ENCODE data around the gene CACNA1C.

CACNA1C gene

DNA sequence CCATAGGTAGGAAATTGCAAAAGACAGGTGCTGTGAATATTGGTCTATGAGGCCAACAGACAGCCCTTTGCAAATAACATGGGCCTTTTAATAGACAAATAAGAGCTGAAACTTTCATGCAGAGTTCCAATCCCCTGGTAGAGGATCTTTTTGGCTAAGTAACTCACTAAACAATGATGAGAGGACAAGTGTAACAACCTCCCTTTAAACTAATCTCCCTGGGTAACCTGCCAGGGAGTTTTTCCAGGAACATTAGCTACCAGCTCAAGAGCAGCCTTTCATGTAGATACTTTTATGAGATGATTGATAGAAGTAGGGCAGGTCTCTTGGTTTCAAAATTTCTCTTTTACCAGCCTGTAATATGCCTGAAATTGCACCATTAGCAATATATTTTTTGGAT is 13.8 kb upstream of the CACNA1C start:
- no peak overlapping the region for H3K27ac ChIP-seq
- no peak for TF ChIP-seq ZFX (IDR thresholded peaks at IDR 0.05)
- TF ChIP-seq, protein P1, sequence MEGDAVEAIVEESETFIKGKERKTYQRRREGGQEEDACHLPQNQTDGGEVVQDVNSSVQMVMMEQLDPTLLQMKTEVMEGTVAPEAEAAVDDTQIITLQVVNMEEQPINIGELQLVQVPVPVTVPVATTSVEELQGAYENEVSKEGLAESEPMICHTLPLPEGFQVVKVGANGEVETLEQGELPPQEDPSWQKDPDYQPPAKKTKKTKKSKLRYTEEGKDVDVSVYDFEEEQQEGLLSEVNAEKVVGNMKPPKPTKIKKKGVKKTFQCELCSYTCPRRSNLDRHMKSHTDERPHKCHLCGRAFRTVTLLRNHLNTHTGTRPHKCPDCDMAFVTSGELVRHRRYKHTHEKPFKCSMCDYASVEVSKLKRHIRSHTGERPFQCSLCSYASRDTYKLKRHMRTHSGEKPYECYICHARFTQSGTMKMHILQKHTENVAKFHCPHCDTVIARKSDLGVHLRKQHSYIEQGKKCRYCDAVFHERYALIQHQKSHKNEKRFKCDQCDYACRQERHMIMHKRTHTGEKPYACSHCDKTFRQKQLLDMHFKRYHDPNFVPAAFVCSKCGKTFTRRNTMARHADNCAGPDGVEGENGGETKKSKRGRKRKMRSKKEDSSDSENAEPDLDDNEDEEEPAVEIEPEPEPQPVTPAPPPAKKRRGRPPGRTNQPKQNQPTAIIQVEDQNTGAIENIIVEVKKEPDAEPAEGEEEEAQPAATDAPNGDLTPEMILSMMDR (conservative IDR thresholded peaks at IDR 0.05): no peak

DNA sequence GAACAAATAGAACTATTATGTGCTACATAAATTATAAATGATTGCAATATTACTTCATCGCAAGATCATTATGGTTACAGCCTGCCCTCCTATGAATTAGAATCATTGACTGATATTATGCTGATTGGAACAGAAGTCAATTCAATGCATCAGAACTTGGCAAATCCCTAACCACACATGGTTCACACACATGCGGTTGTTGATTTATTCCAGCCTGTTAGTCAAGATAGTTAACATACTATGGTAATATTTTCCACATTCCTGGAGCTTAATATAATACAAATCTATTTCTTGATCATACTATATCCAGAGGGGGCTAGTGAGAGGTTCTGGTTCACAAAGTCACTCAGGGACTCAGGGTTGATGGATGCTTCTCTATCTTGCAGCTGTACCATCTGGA is 9.7 kb upstream of the CACNA1C start:
- TF ChIP-seq ZFX (IDR thresholded peaks at IDR 0.05): no peak
- TF ChIP-seq, protein P1 (conservative IDR thresholded peaks at IDR 0.05): no peak
- no peak overlapping the region for H3K27ac ChIP-seq

DNA sequence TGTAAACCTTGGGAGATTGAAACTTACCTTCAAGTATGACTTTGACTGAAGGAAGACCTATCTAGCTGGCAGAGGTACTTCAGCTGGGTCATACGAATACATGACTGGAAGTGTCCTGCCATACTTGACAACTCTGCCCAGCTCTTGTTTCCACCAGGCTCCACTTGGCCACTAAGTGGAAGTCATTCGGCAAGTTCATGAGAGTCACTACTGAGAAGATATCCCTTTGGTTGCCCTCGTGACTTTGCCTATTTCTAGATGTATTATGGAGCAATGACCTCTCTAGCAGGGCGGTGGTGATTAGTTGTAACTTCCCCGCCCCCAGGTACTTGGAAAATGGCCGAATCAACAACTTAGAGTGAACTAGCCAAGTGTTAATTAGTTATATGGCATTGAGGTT is 8.6 kb upstream of the CACNA1C start:
- no peak for TF ChIP-seq ZFX (IDR thresholded peaks at IDR 0.05)
- TF ChIP-seq, protein P1 (conservative IDR thresholded peaks at IDR 0.05): no peak
- H3K27ac ChIP-seq: no peak overlapping the region; the same call in 1 of the 2 replicates

DNA sequence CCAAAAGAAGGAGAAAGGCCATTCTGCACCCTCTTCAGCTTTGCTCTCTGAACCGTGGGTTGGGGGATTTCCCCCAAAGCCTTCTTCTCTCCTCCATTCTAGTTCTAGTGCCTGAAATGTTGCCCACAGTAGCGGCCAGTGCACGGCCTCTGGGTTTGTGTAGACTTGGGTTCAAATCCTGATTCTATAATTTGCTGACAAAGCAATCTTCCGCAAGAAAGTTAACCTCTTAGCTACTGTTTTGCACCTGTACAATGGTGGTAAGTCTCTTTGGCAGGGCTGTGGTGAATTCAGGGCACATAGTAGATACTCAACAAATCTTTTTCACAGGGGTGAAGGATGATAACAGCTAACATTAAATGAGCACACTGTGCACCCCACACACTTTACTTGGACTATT is 5.8 kb upstream of the CACNA1C start:
- TF ChIP-seq, protein P1 (conservative IDR thresholded peaks at IDR 0.05): no peak
- no peak for TF ChIP-seq ZFX (IDR thresholded peaks at IDR 0.05)
- H3K27ac ChIP-seq: no peak overlapping the region

DNA sequence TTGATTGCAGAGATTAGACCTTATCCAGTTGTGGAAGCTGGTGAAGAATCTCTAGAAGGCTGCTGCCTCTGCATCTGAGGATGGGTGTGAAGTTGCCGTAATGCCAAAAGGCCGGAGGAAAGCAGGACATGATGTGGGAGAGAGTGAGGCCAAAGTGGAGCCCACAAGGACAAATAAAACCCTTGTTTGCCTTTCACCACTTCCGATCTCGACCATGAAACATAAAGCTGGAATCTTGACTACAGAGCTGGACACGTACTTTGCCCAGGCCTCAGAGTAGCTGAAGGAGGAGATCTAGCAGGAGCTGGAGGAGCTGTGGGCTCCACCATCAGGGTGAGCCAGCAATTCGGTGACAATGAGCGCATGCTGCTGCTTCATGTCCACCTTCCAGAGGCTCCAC is 5.0 kb upstream of the CACNA1C start:
- TF ChIP-seq ZFX (IDR thresholded peaks at IDR 0.05): no peak
- TF ChIP-seq, protein P1 (conservative IDR thresholded peaks at IDR 0.05): no peak
- H3K27ac ChIP-seq: no peak overlapping the region

DNA sequence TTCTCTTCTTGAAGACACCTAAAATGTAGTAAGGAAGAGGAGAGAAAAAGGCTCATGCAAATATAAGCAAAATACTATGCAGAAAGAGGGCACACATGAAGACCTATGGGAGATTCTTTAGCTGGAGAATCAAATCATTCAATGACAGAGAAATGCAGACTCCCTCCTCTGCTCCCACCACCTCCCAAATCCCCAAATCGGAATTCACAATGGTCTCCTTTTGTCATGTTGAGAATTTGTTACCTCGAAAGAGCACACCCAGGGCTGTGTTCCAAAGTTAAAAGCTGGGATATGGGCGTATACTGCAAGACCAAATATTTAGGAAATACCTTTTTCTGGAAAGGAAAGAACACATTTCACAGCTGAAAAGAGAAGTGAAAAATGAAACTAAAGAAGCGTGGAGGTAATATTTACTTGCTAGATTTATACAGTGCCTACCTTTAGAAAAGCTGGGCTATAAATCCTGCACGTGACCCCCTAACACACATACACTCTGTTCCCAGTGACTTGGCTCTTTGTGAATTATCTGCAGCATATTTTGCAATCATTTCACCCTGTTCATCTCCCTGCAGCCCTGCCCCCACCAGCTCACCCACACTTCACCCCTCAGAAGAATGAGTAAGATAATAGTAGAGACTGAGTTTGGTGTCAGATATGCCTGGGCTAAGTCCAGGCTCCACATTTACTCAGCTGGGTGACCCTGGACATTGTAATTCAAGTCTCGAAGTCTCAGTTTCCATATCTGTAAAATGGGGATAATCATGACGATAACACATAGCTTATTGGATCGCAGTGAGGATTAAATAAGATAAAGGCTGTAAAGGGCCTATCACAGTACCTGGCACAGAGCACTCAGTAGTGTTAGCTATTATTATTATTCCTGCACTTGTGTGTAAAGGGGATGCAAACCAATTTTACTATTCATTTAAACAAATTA is 2.9 kb upstream of the CACNA1C start:
- H3K27ac ChIP-seq: no peak overlapping the region
- TF ChIP-seq ZFX (IDR thresholded peaks at IDR 0.05): no peak
- TF ChIP-seq, protein P1 (conservative IDR thresholded peaks at IDR 0.05): no peak

Data from C4-2B (cell line).